HG03521 (cell line): Measurements from ENCODE around the gene FAM241B.

Source experiments
- ATAC-seq: cut with Tn5 transposase; IDR thresholded peaks from one replicate; pipeline ENCODE4 v1.9.1; 2021; ENCODE audit warnings: mild to moderate bottlenecking, moderate library complexity; ENCODE audit not compliant: unreplicated experiment

Gene FAM241B

DNA sequence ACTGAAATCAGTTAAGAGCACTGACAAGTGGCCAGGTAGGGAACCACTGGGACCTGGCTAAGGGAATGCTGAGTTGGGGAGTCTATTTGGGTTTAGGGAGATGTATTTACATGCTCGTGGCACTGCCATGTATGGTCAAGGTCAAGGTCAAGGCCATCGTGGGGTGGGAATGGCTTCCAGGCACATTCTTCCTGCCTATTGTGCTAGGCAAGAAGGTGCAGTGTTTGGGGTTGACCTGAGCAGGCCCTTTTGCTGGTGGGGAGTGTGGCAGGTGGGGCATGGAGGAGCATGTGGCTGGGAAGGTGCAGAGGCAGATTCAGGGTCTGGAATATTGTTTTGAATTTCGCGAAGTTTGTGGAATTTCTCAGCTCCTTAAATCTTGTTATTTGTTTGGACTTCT is 17.8 kb downstream of the FAM241B start:
- ATAC-seq: no peak

DNA sequence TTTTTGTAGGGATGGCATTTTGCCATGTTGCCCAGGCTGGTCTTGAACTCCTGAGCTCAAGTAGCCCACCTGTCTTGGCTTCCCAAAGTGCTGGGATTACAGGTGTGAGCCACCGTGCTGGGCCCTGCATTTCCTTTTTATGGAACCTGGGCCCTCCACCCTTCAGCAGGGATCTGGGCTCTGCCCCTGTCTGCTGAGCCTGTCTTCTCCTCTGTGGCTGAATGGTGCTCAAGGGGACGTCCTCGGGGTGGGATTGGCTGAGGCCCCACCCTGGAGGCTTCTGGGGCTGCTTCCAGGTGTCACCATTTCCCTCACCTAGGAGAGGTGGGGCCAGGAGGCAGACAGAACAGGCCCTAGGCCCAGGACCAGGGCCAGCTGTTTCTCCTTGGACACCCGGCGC is 18.4 kb downstream of the FAM241B start:
- ATAC-seq: no peak

DNA sequence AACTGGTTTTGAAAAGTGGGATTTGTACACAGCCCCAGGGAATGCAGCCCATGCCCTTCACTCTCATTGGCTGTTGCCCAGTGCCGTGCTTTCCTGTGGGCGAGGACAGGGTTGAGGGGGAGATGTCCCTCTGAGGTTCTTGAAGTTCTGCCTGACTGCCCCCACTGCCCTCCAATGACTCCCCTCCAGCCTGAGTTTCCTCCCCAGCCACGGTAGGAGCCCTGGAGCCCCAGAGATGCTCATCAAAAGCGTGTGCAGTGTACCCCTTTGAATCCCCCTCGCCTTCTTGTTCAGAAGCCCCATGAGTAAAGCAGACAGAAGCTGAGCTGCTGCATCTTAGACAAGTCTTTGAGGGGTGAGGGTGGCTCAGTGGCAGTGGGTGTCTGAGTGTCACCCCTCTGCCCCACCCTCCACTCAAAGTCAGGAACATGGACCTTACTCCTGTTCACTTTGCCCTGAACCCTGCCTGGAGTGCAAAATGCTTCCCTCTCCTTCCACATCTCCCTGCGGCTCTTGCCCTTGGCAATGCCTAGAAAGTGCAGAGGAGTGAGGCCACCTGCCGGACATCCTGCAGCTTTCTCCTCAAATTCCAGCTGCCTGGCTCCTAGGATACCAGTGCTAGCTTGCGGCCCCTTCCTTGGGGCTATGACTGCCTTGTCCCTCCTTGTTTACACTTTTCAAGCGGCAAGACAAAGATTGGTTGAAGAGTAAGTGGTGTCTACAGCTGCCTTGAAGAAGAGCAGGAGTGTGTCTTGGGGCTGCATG is 19.9 kb downstream of the FAM241B start:
- ATAC-seq: no peak

DNA sequence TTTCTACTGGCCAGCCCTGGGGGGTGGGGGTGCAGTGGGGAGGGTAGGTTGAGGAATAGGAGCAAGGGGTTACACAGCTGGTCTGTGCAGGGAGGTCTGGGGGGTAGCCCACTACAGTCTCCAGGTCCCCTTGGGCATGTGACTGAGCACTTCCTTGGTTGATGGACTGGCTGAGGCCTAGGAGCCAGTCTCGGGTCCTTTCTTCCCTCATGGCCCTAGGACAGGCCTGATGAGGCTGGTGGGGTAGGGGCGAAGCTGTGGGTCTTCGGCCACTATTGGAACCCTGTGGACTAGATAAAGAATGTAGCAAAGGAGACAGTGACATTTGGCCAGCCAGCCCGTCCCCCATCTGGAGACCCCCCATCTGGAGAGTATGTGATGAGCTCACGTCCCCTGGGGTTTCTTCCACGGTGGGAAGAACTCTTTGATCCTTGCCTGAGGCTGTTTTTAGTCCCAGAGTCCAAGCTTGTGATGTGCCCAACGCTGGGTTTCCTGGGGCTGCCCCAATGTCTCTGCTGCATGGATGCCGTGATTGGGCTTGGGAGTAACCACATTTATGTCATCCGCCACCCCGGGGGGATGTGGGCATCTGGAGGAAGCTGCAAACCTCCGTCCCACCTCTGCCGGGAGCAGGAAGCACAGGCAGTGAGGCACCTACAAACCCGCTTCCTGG is 20.7 kb downstream of the FAM241B start:
- ATAC-seq: no peak

DNA sequence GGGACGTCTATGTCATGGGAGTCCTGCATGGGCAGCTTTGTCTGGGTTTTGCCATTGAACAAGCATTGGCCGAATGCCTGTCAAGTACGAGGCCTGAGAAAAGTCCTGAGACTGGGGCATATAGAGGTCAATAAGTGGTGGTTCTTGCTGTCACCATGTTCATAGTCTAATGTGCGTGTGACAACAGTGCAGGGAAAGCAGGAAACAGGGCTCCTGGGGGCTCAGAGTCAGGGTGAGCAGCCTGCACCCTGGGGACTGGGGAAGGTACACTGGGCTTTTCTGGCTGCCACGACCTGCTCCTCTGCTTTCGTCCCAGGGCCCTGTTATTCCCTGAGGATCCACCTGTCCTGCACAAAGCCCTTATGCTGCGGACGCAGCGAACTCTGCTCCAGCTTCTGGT is 21.3 kb downstream of the FAM241B start:
- ATAC-seq: no peak

- ATAC-seq: no peak
Observed at GRCh38 chr10:69652111-69652856, 22.2 kb downstream of the FAM241B start.

DNA sequence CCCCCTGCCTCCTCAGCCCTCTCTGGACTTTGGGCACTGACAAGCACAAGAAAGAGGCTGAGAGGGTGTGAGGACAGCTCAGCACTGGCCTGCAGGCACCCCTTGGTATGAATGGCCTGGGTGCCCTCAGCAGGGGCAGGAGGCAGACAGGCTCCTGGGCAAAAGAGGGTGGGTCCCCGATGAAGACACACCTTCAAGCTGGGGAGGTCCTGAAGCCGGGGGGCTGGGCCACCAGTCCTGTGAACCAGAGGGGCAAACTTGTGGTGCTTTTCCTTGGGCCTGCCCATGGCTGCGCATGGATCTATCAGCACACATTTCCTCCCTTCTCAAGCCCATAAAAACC is 22.8 kb downstream of the FAM241B start:
- no peak for ATAC-seq

- ATAC-seq: no peak
Observed at GRCh38 chr10:69653561-69653960, 23.5 kb downstream of the FAM241B start.

GRCh38 chr10:69655124-69655867 is 25.2 kb downstream of the FAM241B start:
- ATAC-seq: no peak

- no peak for ATAC-seq
Observed at GRCh38 chr10:69655868-69656555, 26.0 kb downstream of the FAM241B start.

DNA sequence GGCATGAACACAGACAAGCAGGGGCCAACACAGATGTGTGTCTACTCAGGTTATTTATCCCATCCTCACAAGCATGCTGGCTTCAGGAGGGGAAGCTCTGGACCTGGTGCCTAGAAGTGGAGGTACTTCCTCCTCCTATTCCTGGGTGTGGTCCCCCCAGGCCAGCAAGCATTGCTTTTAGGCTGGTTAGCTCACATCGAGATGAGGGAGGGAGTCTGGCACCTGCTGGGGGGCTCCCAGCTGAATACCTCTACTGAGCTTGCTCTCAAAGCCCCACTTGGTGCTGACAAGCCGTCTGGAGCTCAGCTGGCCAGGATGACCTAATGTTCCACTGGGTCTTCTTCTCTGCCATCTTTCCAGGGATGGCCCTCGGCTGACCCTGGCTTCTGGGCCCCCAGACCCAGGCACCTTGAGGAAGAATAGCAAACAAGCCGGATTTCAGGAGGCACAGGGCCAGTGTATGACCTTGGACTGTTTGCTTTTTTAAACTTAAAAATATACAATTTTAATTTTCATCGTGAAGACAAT is 26.8 kb downstream of the FAM241B start:
- ATAC-seq: no peak

- no peak for ATAC-seq
Observed at GRCh38 chr10:69657430-69657829, 27.4 kb downstream of the FAM241B start.

DNA sequence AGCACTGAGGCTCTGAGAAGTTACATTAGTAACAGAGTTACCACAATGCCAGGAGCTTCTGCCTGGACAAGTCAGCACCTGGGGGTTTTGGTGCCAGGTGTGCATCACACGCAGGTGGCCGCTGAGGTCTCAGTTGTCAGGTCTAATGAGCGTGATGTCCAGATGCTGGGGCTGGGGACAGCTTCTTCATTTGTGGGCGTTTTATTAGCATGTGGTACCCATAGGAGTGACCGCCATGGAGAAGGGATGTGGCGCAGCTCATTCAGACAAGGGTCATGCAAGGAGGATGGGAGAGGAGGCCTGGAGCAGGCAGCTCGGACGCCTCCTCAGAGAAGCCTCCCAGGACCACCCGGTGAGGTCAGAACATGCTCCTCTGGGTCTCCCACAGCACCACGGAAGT is 27.8 kb downstream of the FAM241B start:
- no peak for ATAC-seq

- no peak for ATAC-seq
Observed at GRCh38 chr10:69659241-69660038, 29.4 kb downstream of the FAM241B start.

- no peak for ATAC-seq
Observed at GRCh38 chr10:69660296-69660695, 30.2 kb downstream of the FAM241B start.

DNA sequence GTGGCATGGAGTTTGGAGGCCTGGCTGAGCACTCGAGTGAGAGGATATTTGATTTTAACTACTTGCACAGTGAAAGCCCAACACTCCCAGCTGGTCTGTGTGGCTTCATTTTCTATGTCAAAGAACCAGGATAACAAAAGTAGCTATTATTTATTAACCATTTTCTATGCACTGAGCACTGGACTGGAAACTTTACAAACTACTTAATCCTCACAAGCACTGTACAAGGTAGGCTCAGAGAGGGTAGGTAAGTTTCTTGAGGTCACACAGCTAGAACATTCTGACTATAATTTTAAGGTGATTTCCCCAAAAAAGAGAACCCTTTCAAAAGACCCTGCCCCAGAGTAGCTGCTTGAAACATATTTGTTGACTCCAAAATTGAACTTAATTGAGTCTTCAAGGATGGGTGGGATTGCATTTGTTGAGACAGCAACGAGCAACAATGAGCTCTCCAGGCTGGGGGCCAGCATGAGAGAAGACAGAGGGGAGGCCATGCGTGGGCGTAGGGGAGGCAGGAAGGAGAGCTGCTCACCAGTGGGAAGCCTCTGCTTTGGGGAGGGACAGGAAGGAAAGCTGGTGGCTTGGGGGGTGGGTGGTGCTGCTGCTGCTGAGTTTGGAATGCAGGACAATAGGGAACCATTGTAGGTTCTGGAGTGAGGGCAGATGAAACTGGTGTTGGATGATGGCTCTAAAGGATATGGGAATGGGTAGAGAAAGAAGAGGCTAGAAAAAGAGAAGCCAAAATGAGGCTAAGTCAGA is 31.5 kb downstream of the FAM241B start:
- ATAC-seq: no peak

DNA sequence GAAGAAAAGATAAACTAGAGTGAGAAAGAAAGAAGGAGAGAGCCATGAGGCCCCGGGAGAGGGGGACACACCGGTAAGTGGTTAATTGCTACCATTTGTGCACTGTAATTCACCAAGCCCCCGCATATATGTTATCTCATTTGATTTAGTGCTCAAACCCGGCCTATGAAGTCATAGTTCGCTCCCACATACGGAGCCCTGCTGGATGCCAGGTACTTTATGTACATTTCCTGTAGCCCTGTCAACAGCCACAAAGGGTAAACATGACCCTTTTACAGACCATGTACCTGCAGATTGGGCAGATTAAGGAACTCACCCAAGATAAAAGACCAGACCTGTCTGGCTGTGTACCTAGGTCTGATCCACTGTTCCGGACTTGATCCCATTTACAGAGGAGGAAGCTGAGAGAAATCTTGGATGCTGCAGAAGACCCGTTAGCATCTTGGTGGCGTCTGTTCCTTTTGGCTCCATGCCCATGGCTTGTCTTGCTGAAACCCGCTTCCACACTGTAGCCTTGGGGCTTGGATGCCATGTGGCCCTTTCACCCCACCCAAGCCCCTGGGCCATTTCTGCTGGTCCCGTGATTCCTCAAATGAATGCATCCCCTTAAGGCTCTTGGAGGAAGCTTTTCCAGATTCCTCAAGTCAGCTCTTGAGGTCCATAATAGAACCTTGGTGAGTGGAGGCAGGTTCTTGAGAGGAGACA is 32.3 kb downstream of the FAM241B start:
- no peak for ATAC-seq

DNA sequence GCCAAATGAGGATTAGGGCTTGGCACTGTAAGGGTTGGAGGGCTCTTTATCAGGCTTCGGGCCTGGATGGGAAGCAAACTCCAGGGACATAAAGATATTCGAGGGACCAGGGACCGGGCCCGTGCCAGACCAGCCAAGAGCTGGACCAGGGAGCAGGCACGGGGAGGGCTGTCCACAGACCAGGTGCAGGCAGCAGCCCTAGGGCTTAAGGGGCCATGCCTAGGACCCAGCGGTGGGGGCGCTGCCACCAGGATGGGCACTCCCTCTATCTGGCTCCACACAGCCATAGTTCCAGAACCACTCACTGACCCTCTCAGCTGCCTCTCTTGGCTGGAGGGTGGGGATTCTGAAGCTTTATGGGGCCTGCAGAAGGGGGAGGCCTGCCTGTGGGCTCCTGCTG is 32.9 kb downstream of the FAM241B start:
- ATAC-seq: no peak
